IgD-negative memory B cell (primary cell): ENCODE measurements around the gene PCNA. TPM values are rescaled to one million over a fixed set of nuclear protein-coding genes. Genes with fewer than 3 reads are reported as not detected.
"Not testable (repeated sequence)": the region's sequence is repeated elsewhere in the genome, so short reads cannot be mapped to it uniquely, and the experiment has no call there.

Experiments
- H3K27ac Mint-ChIP-seq, 3 donors: one replicate each; pipeline ENCODE4 v1.8.0; 2020 to 2022; ENCODE audit warnings: mild to moderate bottlenecking in 3 of 3, mixed read lengths in 3 of 3, moderate library complexity in 1 of 3
- H3K27me3 Mint-ChIP-seq: one replicate; pipeline ENCODE4 v1.8.0; 2021; ENCODE audit warnings: mixed read lengths
- H3K36me3 Mint-ChIP-seq: one replicate; pipeline ENCODE4 v1.8.0; 2020; ENCODE audit warnings: mild to moderate bottlenecking, mixed read lengths
- H3K4me1 Mint-ChIP-seq, 3 donors: one replicate each; pipeline ENCODE4 v1.8.0; 2020 to 2022; ENCODE audit warnings: mixed read lengths in 3 of 3, mild to moderate bottlenecking in 1 of 3
- H3K4me3 Mint-ChIP-seq, 4 donors: one replicate each; pipeline ENCODE4 v1.8.0; 2020 to 2022; ENCODE audit warnings: mild to moderate bottlenecking in 4 of 4, mixed read lengths in 4 of 4, moderate library complexity in 3 of 4
- H3K9me3 Mint-ChIP-seq, 3 donors: one replicate each; pipeline ENCODE4 v1.8.0; 2020 to 2021; ENCODE audit warnings: mixed read lengths in 3 of 3, mild to moderate bottlenecking in 1 of 3
- polyA plus RNA-seq: library from polyadenylated mRNA; unstranded; fragments of 300-500 nt; fragmentation: Illumina TruSeq; gene quantifications from one replicate; pipeline ENCODE4 v1.2.3, GENCODE V29; 2021

The PCNA gene
- polyA plus RNA-seq, 1 donor from 2014 or later, result 42.1 TPM

DNA sequence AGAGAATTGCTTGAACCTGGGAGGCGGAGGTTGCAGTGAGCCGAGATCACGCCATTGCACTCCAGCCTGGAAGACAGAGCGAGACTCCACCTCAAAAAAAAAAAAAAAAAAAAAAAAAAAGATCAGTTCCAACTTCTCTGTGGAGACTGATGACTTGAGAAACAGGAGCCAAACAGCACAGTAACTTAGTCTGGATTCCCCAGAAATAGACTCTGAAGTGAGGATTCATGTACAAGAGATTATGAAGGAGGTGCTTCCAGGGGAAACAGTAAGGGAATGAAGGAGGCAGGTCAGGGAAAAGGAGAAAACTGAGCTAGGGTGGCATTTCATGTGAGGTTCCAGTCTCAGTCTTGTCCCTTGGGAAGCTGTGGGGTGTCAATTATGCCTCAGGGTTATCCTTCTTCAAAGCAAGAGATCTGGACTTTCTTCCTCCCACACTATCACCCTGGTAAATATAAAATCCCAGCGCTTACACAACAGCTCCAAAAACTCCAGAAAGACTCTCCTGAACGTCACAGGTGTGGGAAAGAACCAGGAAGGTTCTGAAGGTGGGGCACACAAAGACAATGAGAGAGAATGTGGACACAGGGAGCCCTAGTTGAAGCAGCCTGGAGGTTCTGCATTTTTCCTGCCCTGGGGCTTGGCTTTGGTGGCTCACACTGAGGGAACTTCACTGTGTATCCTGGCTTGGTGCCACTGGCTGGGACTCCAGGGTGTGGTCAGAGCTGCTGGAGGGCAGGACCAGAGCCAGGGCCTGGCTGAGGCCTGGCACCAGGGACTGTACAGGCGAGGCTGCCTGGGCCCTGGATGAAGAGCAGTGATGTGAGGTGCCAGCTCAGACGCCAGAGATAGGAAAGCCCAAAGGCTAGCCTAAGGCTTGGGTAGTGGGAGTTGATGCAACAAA lies 46.8 kb downstream of the PCNA start:
- Mint-ChIP-seq H3K4me3 (no peak overlapping the region), H3K4me1 (peaks cover 13 to 16% (median 14%) of the 10 kb centered on the region in 3 donors), H3K36me3 (peaks cover 3% of the 10 kb centered on the region), H3K27me3 (no peaks in the 10 kb centered on the region), H3K9me3 (no peaks in the 10 kb centered on the region), H3K27ac (peak overlapping the region in 2 of 3 donors; percentile 24 to 78)

DNA sequence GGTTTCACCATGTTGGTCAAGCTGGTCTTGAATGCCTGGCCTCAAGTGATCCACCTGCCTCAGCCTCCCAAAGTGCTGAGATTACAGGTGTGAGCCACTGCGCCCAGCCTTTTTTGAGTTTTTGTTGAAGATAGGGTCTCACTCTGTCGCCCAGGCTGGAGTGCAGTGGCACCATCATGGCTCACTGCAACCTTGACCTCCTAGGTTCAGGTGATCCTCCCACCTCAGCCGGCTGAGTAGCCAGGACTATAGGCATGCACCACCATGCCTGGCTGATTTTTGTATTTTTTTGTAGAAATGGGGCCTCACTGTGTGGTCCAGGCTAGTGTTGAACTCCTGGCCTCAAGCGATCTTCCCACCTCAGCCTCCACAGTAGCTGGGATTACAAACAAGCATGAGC lies 47.8 kb downstream of the PCNA start:
- H3K36me3 Mint-ChIP-seq, H3K9me3 Mint-ChIP-seq, H3K27ac Mint-ChIP-seq, H3K4me3 Mint-ChIP-seq, H3K27me3 Mint-ChIP-seq: not testable (repeated sequence)
- H3K4me1 Mint-ChIP-seq, result peaks cover 9 to 13% (median 9%) of the 10 kb centered on the region in 3 donors

GRCh38 chr20:5070570-5070969 lies 49.2 kb downstream of the PCNA start:
- Mint-ChIP-seq H3K4me3 (no peak overlapping the region), H3K27me3 (no peaks in the 10 kb centered on the region), H3K36me3 (peaks cover 3% of the 10 kb centered on the region), H3K27ac (no peak overlapping the region), H3K4me1 (peaks cover 9 to 13% (median 9%) of the 10 kb centered on the region in 3 donors), H3K9me3 (no peaks in the 10 kb centered on the region)

DNA sequence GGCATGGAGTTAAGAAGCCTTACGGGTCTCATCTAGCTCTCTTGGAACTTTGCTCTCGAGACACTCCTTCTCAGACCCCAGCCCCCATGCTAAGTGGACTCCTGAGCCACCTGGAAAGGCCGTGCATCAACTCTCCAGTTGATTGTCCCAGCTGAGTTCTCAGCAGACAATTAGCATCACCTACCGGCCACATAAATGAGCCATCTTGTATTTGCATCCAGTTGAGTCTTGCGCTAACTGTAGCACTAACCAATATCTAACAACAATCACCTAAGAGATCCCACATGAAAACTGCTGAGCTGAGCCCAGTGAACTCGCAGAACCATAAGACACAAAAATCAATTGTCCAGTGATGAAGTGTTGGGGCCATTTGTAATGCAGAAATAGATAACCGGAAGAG lies 49.7 kb downstream of the PCNA start:
- H3K4me1 Mint-ChIP-seq, result peaks cover 9 to 13% (median 9%) of the 10 kb centered on the region in 3 donors
- H3K36me3 Mint-ChIP-seq, result peaks cover 3% of the 10 kb centered on the region
- H3K4me3 Mint-ChIP-seq, result no peak overlapping the region
- H3K27ac Mint-ChIP-seq, result no peak overlapping the region
- H3K27me3 Mint-ChIP-seq, result no peaks in the 10 kb centered on the region
- H3K9me3 Mint-ChIP-seq, result no peaks in the 10 kb centered on the region

- H3K36me3 Mint-ChIP-seq, result peaks cover 3% of the 10 kb centered on the region
- no peak overlapping the region for H3K4me3 Mint-ChIP-seq
- H3K27me3 Mint-ChIP-seq, result no peaks in the 10 kb centered on the region
- no peaks in the 10 kb centered on the region for H3K9me3 Mint-ChIP-seq
- H3K27ac Mint-ChIP-seq, result no peak overlapping the region
- H3K4me1 Mint-ChIP-seq, result peaks cover 6 to 10% (median 6%) of the 10 kb centered on the region in 3 donors
These were observed 50.5 kb downstream of the PCNA start for GRCh38 chr20:5069141-5069806.

GRCh38 chr20:5067877-5068645 lies 51.7 kb downstream of the PCNA start:
- H3K27me3 Mint-ChIP-seq, result no peaks in the 10 kb centered on the region
- no peaks in the 10 kb centered on the region for H3K9me3 Mint-ChIP-seq
- no peaks in the 10 kb centered on the region for H3K4me1 Mint-ChIP-seq
- peaks cover 4% of the 10 kb centered on the region for H3K36me3 Mint-ChIP-seq
- H3K4me3 Mint-ChIP-seq, result no peak overlapping the region
- H3K27ac Mint-ChIP-seq, result no peak overlapping the region

DNA sequence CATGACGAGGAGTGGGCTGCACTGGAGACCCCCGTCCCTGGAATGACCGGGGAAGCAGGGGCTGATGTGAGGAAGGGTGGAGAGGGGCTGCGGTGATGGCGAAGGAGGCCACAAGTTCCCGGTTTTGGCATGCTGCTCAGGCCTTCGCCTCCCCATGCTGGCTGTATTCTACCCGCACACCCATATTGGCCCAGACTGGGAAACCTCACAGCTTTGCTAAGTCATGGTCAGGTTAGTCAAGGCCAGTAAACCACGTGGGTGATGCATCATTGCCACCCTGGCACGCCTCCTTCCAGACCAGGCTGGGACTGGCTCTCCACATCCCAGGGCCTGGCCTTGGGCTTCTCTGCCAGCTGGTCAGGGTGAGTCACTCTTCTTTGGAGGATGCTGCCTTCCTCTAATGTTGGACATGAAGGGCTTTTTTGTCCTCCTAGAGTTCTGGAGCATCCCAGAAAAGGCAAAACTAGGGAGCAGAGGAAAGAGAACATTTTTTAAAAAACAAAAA lies 53.8 kb downstream of the PCNA start:
- H3K9me3 Mint-ChIP-seq, result no peaks in the 10 kb centered on the region
- H3K27ac Mint-ChIP-seq, result no peak overlapping the region
- no peak overlapping the region for H3K4me3 Mint-ChIP-seq
- H3K27me3 Mint-ChIP-seq, result no peaks in the 10 kb centered on the region
- peaks cover 4% of the 10 kb centered on the region for H3K36me3 Mint-ChIP-seq
- H3K4me1 Mint-ChIP-seq, result no peaks in the 10 kb centered on the region

DNA sequence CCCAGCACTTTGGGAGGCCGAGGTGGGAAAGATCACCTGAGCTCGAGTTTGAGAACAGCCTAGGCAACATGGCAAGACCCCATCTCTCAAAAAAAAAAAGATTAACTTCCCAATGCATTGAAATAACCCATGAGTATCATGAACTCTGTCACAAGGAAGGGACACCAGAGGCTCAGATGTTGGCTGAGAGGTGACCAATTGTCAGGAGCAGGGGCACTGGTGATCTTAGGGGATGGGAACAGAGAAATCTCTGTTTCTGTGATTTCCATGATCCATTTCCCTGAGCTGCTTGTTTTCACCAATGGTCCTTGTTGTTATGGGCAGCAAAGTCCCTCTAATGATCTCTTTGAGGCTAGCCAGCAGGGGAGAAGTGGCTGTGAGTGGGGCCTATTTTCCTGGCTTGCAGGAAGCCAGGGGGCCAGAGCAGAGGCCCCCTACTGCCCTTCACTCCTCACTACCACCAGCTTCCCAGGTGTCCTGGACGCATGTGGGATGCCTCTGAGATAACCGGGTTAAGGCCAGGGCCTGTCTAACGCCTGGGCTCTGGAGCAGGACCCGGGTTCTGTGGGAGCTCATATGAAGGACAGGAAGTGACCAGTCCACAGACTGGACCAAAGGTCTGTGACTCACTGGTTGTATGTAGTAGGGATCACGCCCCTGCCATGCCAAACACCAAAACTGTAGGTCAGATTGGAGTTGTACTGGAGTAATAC lies 54.4 kb downstream of the PCNA start:
- Mint-ChIP-seq H3K4me1 (no peaks in the 10 kb centered on the region), H3K27me3 (no peaks in the 10 kb centered on the region), H3K9me3 (no peaks in the 10 kb centered on the region), H3K4me3 (no peak overlapping the region), H3K36me3 (peaks cover 3% of the 10 kb centered on the region), H3K27ac (no peak overlapping the region)

Other genes starting within 250 kb of the PCNA start
- 11.3 TPM for gene SLC23A2, start 118.4 kb downstream of the PCNA start, polyA plus RNA-seq
- gene TMEM230, start 6.9 kb downstream of the PCNA start, polyA plus RNA-seq, result 183 TPM
- gene CDS2, start 7.0 kb upstream of the PCNA start, polyA plus RNA-seq, result 42.3 TPM
- gene PROKR2, start 197.0 kb upstream of the PCNA start, polyA plus RNA-seq, result not detected